GM18907 (cell line): ENCODE data around the gene DAGLB.
"Not testable (repeated sequence)": the region's sequence is repeated elsewhere in the genome, so short reads cannot be mapped to it uniquely, and the experiment has no call there.

Experiments used
- ATAC-seq: cut with Tn5 transposase; IDR thresholded peaks from one replicate; pipeline ENCODE4 v1.9.1; 2021; ENCODE audit warnings: mild to moderate bottlenecking, moderate library complexity; ENCODE audit not compliant: unreplicated experiment

The DAGLB gene

DNA sequence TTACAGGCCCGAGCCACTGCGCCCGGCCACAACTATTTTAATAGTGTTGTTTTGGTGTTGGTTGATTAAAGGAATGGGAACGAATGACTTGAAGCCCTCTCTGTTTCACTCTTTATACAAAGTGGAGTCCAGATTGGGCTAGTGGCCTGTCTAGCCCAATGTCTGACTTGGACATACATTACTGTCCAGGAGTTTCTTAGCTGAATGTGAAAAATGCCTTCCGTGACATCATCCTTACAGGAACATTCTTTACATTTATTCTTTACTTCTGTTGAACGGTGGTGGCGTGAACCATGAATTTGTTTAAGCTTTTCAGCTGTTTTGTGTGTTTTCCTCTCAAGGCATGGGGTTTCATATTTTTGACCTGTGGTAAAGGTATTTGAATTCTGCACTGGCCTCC lies 67.9 kb downstream of the DAGLB start:
- ATAC-seq: no peak

DNA sequence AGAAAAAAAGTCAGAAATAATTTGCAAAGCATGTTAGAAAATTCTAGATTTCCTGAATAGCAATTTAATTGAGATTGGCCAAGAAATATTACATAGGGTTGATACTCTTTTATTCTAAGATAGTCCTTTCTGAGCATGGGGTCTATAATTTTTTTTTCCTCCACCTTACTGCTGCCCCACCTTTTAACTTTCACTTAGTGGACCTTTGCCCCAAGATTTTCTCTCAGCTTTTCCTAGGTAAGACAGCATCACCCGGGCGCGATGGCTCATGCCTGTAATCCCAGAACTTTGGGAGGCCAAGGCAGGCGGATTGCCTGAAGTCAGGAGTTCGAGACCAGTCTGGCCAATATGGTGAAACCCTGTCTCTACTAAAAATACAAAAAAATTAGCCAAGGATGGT lies 69.2 kb downstream of the DAGLB start:
- ATAC-seq: not testable (repeated sequence)

DNA sequence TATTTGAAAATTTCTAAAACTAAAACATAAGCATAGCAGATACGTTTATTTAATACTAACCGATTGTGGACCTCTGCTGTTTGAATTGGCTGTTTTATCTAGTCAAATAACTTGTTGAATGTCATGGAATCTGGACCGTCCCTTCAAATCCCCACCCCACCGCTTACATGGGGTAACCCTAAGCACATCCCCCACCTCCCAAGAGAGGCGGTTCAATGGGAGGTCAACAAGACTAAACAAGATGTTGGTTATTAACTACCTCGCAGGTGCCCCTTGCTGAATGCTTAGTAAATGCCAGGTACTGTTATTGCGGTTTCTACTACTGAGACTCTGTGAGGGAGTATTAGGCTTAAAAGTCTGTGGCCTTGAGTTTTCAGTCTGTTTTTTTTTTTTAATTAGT lies 70.9 kb downstream of the DAGLB start:
- ATAC-seq: no peak

DNA sequence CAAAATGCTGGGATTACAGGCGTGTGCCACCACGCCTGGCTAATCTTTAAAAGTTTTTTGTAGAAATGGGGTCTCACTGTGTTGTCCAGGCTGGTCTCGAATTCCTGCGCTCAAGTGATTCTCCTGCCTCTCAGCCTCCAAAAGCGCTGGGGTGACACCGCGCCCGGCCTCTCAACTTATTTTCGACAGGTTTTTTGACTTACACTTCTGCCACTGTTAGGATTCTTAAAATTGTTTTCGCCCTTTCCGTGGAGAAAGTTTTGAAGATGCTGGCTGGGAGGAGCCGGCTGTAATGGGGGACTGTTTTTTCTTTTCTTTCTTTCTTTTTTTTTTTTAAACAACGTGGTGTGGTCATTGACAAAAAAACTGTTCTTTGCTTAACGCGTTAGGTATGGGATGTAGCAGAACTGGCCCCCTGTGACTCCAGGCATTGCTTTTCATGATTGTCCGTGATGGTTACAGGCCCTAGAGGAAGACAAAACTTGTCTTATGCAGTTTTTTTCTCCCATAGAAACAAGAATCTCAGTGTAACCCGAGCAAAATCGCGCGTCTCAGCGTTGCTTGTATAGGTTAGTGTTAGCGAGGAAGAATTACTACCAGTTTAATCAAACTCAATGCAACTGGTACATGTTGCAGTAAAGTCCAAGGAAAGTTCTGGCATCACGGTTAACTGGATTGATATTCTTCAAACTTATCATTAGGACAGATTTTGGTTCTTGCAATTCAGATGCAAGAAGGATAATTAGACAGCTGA lies 72.2 kb downstream of the DAGLB start:
- ATAC-seq: no peak

DNA sequence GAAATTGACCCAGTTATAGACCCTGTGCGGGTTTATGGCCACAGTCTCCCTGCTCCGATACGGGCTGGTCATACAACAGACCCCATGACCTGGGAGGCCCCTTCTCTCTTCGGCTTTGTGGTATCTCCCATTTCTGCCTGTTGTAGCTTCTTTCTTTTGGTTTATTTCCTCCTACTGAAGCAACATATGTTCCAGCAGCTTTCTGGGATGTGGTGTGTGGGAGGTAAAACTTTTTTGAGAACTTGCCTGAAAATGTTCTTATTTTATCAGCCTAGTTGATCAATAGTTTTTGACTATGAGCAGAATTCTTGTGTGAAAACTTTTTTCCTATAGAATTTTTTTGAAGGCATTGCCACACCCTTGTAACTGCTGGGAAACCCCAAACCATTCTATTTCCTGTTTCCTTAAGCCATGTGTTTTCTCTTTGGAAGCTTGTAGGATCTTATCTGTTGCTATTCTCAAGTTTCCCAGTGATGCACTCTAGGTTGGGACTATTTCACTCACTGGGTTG lies 80.0 kb downstream of the DAGLB start:
- ATAC-seq: no peak

DNA sequence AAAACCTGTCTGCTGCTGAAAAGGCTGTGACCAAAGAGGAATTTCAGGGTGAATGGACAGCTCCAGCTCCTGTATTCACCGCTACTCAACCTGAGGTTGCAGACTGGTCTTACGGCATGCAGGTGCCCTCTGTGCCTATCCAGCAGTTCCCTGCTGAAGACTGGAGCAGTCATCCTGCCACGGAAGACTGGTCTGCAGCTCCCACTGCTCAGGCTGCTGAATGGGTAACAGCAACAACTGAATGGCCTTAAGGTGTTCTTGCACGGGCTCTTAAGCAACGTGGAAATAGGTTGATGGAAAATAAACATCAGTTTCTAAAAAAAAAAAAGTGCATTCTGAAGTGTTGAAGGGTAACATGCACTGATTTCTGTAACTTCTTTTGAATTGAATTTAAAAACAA lies 82.3 kb downstream of the DAGLB start:
- ATAC-seq: no peak

DNA sequence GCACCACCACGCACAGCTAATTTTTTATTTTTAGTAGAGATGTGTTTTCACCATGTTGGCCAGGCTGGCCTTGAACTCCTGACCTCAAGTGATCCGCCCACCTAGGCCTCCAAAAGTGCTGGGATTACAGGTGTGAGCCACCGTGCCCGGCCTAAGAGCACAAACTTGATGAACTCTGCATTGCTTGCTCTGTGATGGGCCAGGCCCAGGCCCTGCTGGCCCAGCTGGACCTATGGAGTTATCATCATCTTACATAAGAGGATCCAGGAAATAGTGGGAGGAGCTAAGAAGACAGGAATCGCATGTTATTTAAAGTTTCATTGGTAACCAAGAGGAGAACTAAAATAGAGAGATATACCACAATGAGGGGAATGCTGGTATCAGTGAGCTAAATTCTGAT lies 86.9 kb downstream of the DAGLB start:
- ATAC-seq: no peak

DNA sequence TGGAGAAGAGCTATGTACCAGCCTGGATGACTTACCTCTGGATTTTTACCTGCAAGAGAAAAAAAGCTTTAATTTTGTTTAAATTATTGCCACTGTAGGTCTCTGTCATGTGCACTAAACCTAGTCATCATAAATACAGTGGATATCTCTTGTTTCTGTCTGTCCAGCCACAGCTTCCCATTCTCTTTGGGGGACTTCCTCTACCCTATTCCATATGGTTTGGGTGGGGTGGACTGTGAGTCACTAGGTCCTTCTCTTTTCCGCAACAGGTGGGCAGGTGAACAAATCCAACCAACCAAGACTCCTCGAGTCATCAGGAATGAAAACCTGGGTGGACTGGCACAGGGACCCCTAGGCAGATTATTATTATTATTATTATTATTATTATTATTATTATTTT lies 88.0 kb downstream of the DAGLB start:
- no peak for ATAC-seq
